HG03159 (cell line): ENCODE measurements around the gene TMEM45B.

Experiments used
- ATAC-seq: cut with Tn5 transposase; IDR thresholded peaks from one replicate; pipeline ENCODE4 v1.9.1; 2021; ENCODE audit warnings: mild to moderate bottlenecking, moderate library complexity; ENCODE audit not compliant: unreplicated experiment

The TMEM45B gene

GRCh38 chr11:129895126-129896041, 79.7 kb downstream of the TMEM45B start, which contains the start of gene NFRKB:
TSS of gene NFRKB (minus strand) at chr11:129895578. CDS start at chr11:129892849, 2,729 bp downstream.
- peak; percentile 96 for ATAC-seq

- no peak for ATAC-seq
Measured at GRCh38 chr11:129896062-129896461, 80.4 kb downstream of the TMEM45B start.

- ATAC-seq, result no peak
Measured at GRCh38 chr11:129905402-129905801, 89.8 kb downstream of the TMEM45B start.
